ENCODE measurements around the gene DLGAP1.

GRCh38 chr18:4181086-4181485, 274.0 kb downstream of the DLGAP1 start:
- no peak for TF ChIP-seq POLR2AphosphoS5 (IDR thresholded peaks at IDR 0.05; ENCODE audit: low read depth)
- no peak for TF ChIP-seq CTCF (IDR thresholded peaks at IDR 0.05; ENCODE audit: insufficient read depth, low read length)
- TF ChIP-seq REST (IDR thresholded peaks at IDR 0.05; ENCODE audit: insufficient replicate concordance, low read depth): no peak
- no peak for TF ChIP-seq GABPA (IDR thresholded peaks at IDR 0.05; ENCODE audit: low read depth)
- TF ChIP-seq SPI1 (IDR thresholded peaks at IDR 0.05; ENCODE audit: borderline replicate concordance, low read depth): no peak

Measured in HL-60 (cell line).